Measurements from ENCODE around the gene VTN.

The VTN gene

DNA sequence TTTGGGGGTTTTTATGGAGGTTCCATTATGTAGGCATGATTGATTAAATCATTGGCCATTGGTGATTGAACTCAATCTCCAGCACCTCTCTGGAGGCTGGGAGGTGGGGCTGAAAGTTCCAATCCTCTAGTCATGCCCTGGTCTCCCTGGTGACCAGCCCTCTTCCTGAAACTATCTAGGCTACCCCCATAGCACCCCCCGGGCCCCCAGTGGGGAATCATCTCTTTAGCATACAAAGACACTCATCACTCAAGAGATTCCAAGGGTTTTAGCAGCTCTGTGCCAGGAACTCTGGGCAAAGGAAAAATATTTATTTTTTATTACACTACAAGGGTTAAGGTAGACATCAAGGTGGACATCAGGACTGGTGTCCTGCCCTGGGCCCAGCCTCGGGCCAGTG, 25.3 kb upstream of the VTN start:
- DNase-seq: no peak

DNA sequence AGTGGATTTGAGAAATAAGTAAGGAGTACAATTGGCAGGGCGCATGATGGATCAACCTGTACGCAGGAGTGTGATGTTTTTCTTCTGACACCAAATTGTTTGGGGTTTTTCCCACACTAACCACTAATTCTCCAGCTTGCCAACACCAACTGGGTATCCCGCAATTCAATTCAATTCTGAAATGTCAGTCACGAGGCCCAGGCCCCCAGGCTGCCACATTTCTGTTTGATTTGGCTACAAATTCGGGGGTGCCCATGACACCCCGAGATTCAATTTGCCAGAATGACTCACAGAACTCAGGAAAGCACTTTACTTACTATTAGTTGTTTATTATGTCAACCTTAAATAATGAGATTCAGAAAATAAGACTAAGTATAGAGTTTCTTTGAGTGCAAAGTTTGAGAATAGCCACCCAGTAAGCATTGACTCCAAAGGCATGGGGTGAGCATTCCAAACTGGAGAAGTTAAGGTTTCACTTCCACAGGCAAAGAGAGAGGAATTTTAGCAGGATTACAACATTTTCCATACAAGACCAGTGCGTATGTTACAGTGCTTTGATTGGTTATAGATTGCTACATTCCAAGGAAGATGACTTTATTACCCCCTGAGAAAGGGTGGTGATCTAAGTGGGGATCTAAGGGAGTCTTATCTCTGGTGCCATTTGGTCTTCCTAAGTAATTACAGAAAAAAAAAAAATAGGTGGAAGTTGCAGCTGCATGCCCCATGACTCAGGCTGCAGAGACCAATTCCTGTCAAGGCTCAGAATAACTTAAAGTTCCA, 24.4 kb upstream of the VTN start:
- no peak for DNase-seq

DNA sequence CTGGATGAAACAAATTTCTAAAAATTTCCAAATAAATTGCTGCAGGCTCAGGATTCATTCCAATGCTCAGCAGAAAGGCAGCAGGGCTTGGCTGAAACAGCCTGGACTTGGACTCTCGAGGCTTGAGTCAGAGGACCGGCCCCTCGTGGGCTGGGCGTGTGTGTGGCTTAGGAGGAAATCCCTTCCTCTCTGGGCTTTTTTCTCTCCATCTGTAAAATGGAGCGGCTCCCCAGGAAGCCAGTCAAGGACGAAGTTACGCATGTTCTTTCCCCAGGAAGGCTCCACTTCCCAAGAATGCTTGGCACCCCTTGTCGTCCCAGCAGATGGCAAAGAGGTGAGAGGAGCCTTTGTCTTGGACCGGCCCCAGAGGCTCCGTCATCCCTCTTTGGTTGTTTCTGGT, 22.4 kb upstream of the VTN start:
- DNase-seq: no peak

DNA sequence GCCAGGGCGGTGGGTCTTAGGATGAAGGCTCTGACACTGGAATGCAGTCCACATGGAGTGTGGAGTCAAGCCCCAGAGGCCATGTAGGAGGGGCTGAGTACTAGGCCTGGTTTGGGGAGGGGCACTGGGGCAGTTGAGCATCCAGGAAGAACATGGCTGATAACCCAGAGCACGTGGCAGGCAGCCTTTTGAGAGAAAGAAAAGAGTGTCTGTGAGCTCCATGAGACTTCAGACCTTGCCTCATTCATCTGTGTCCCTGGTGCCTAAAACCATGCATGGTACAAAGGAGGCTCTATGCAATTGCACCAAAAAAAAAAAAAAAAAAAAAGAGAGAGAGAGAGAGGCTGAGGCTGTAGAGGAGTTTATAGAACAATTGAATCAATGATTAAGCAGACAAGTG, 21.3 kb upstream of the VTN start:
- DNase-seq: no peak

DNA sequence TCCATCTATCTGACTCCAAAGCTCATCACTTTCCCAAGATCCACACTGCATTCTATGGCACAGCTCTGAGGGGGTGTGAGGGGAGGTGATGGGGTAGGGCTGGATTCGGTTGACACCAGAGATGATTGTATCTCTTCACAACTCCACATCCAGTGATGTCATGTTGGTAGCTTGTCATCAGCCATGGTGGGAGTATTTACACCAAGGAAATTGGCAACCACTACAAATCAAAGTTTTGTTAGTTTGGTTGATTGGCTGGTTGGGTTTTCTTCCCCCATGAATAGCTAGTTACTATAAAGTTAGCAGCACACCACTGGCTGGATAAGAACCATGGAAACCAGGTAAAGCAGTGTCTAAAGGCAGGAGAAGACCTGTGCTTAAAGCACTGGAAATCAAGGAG, 20.9 kb upstream of the VTN start:
- DNase-seq: no peak

DNA sequence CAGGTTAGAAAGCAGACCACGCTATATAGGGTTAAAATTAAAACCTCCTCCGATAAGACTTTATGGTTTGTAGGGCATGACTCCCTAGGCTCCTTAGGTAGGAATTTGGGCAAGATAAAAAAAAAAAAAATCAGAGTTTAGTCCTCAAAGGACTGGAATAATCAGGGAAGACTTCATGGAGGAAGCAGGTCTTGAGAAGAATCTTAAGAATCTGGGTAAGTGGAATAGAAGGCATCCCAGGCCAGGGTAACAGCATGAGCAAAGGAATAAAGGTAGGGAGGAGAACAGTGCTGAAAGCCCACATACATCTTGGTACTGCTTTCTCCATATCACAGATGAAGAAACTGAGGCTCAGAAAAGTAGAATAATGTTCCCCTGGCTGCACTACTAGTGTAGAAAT, 20.5 kb upstream of the VTN start:
- no peak for DNase-seq

DNA sequence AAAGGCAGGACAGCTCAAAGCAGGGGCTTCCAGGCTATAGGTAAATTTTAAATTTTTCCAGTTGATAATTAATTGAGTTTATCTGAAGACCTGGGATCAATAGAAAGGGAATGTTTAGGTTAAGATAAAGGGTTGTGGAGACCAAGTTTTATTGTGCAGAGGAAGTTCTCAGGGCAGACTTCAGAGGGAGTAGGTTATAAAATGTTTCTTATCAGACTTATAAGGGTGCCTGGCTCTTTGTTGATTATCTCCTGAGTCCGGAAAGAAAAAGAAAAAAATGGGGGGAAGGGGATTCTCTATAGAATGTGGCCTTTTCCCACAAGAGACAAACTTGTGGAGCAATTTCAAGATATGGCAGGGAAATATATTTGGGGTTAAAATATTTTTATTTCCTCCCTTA, 20.0 kb upstream of the VTN start:
- no peak for DNase-seq

DNA sequence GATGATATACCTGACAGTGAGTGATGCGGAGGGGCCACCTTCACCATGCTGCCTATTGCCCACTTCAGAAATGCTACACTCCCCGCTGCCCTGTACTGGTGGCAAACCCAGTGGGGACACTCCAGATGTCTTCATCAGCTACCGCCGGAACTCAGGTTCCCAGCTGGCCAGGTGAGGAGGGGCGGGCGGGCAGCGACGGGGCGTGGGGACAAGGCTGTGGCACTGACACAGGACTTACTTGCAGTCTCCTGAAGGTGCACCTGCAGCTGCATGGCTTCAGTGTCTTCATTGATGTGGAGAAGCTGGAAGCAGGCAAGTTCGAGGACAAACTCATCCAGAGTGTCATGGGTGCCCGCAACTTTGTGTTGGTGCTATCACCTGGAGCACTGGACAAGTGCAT, 18.0 kb upstream of the VTN start:
- DNase-seq: no peak

DNA sequence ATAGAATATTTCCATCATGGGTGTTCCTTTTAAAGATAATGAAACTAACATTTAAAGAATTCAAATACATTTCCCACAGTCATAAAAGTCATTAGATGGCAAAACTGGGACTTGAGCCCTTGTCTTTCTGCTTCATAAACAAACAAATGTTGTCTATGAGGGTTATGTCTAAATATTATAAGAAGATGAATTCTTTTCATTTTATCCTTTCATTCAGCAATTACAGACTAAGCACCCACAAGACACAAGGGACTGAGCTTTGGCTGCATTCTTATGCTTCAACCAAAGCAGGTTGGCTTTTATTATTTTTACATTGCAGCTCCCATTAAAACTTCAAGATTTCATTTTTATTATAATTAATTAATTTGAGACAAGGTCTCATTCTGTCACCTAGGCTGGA, 16.3 kb upstream of the VTN start:
- DNase-seq: no peak

DNA sequence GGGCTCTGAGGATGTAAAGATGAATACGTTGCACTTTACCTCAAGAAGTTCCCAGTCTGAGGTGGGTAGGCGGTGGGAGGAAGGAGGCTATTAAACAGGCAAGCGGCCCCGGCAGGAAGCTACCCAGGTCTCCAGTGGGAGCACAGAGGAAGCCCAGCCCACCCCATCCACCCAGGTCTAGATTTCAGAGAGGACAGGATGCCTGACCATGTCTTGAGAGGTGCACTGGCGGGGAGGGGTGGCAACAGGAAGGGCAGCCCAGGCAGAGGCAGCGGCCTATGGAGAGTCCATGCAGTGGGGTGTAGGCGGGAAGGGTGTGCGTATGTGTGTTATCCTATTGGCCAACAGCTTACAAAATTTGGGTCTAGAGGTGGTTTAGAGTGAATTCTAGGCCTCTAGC, 15.3 kb upstream of the VTN start:
- no peak for DNase-seq

DNA sequence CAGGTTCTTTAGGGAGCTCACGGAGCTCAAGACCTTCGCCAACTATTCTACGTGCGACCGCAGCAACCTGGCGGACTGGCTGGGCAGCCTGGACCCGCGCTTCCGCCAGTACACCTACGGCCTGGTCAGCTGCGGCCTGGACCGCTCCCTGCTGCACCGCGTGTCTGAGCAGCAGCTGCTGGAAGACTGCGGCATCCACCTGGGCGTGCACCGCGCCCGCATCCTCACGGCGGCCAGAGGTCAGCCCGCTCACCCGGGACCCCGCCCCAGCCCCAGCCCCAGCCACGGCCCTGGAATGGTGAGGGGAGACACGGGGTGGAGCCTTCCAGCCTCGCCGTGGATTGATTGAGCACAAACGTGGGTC, 14.9 kb upstream of the VTN start:
- no peak for DNase-seq

DNA sequence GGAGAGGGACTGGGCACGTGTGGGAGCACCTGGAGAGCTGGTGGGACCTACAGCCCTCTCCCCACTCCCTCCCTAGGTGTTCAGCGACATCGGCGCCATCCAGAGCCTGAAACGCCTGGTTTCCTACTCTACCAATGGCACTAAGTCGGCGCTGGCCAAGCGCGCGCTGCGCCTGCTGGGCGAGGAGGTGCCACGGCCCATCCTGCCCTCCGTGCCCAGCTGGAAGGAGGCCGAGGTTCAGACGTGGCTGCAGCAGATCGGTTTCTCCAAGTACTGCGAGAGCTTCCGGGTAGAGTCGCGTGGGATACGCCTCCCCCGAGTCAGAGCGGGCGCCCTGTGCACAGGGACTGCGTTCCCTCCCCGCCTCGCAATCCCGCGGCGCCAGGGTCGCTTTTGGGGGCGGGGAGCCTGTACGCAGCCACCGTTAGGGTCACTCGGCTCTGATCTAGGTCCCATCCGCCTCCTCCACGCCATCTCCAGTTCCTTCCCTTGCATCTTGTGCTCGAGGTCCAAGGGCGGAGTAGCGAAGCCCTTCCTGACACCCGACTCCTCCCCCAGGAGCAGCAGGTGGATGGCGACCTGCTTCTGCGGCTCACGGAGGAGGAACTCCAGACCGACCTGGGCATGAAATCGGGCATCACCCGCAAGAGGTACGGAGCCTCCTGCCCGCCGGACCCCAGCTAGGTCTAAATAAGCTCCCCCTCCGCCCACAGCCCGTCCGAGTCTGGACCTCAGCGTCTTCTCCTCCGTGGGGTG, 14.4 kb upstream of the VTN start:
- peak; percentile 62 for DNase-seq

DNA sequence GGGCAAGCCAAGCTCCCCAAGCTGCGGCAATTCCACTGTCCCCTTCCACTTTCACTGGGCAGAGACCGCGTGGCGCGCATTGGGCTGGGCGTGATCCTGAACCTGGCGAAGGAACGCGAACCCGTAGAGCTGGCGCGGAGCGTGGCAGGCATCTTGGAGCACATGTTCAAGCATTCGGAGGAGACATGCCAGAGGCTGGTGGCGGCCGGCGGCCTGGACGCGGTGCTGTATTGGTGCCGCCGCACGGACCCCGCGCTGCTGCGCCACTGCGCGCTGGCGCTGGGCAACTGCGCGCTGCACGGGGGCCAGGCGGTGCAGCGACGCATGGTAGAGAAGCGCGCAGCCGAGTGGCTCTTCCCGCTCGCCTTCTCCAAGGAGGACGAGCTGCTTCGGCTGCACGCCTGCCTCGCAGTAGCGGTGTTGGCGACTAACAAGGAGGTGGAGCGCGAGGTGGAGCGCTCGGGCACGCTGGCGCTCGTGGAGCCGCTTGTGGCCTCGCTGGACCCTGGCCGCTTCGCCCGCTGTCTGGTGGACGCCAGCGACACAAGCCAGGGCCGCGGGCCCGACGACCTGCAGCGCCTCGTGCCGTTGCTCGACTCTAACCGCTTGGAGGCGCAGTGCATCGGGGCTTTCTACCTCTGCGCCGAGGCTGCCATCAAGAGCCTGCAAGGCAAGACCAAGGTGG, 11.2 kb upstream of the VTN start:
- DNase-seq: no peak

DNA sequence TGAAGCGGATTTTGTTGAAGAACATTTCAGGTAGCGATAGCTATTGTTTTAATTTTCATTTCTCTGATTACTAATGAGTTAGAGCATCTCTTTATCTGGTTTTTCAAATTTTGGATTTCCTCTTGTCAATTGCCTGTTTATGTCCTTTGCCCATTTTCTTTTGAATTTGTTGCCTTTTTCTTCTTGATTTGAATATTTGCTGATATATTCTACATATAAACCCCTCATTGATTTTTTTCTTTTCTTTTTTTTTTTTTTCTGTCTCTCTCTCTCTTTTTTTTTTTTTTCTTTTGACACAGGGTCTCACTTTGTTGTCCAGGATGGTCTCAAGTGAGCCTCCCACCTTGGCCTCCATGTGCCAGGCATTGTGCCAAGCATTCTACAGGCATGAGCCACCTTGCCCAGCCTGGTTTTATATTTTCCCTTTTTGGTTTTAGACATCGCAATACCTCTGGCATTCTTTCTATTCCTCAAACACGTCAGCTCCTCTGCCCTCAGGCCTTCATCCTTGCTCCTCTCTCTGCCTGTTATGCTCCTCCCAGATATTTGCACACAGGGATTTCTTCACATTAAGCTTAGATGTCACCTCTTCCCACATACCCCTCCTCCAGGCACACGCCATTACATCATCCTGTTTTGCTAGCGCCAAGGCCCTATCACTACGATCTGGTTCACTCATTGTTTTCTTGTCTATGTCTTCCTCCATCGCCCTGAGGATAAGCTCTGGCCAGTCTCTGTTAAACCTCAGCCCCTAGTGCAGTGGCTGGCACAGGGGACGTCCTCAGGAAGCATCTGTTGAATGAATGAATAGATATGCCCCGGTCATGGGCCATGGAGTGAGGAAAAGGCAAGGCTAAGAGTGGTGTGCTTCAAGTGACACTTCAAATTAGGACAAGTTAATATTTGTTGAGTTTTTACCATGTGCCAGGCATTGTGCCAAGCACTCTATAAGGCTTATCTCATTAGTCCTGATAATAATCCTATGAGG, 10.0 kb upstream of the VTN start:
- no peak for DNase-seq

DNA sequence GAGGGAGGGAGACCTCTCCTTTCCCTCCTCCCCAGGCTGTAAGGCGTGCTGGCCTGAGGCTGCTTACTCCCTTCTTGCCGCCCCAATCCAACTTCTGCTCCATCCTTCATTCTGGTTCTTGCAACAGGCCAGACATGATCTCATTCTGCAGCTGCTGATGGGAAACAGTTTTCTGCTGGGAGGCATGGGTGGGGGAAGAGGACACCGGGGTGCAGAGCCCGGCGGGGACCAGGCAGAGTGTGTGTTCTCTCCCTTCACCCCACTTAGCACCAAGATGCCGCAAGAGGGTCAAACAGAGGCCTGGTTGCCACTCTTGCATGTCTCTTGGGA, 2.8 kb upstream of the VTN start:
- no peak for DNase-seq

DNA sequence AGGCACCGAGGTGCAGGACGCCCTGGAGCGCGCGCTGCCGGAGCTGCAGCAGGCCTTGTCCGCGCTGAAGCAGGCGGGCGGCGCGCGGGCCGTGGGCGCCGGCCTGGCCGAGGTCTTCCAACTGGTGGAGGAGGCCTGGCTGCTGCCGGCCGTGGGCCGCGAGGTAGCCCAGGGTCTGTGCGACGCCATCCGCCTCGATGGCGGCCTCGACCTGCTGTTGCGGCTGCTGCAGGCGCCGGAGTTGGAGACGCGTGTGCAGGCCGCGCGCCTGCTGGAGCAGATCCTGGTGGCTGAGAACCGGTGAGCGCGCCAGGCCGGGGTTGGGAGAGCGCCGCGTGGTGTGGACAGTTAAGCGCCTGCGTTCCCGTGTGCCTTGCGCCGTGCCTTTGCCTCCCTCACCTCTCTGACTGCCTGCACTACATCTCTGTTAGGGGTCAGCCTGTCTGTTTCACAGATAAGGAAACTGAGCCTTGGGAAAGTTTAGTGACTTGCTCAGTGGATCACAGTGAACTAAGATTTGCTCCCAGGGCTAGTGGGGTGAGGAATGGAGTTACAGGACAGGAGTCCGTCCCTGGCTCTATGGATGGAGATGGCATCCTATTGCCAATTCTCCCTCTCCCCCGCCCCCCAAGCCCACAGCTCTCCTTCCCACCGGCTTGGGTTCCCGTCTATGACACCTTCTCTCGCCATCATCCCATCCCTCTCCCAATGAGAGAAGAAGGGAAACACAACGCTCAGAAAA, 2.3 kb upstream of the VTN start:
- DNase-seq: no peak

DNA sequence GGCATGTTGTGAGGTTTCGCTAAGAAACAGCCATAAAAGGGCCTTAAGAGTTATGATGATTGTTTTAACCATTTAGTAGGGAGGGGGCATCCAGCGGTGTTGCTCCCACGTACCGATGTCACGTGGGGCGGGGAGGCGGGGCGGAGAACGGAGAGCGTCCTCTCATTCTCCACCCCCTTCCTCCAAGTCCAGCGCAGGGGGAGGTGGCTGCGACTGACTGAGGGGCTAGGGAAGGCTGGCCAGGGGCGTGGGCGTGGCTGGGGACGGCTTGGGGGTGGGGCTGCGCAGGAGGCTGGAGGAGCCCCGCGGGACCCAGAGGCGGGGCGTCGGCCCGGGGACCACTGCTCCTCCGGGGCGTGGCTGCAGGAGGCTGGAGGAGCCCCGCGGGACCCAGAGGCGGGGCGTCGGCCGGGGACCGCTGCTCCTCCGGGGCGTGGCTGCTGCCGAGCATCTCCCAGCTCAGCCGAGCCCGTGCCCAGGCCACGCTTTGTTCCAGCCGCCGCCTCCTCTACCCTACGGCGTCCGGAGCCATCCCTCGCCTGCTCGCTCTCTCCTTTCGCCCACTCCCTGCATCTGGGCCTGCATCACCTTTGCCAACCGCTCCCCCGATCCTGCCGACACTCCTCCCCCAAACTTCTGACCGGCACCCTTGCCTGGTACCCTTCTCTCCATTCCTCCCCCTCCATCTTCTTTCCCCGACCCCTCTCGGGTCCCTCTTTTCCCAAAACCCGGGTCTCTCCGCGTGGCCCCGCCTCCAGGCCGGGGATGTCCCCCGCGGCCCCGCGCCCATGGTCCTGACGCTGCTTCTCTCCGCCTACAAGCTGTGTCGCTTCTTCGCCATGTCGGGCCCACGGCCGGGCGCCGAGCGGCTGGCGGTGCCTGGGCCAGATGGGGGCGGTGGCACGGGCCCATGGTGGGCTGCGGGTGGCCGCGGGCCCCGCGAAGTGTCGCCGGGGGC, 1.4 kb upstream of the VTN start, which contains the start of gene SARM1:
TSS of gene SARM1 (plus strand) at position 450 of the 958 bp plus-strand sequence. CDS start at position 789, 339 bp downstream.
- DNase-seq: peak; percentile 85

DNA sequence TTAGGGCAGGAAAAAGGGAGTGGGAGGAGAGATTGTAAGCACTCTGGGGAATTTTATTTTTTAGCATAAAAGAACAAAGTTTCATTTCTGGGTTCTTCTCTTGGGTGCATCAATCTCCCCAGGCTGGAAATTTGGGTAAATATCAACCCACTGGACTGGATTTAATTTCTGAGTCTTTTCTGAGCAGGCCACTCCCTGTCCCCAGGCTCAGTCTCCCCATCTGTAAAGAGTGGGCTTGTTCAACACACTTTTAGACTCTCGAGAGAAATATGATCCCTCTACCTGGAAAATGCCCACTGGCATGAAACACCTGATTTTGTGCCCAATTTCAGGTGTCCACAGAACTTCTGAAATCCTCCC, 617 bp upstream of the VTN start:
- no peak for DNase-seq

DNA sequence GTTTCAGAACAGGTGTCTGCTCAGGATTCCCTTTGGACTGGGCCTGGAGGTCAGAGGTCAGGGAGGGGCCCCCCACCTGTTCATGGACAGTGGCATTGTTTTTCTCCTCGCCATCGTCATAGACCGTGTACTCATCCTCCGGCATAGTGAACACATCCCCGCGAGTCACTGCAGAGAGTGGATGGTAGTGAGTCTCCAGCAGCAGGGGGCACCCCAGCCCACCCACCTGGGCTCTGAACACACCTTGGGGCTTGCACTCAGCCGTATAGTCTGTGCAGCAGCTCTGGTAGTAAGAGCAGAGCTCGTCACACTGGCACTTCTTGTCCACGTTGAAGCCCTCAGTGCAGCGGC, 448 bp downstream of the VTN start:
- no peak for DNase-seq

DNA sequence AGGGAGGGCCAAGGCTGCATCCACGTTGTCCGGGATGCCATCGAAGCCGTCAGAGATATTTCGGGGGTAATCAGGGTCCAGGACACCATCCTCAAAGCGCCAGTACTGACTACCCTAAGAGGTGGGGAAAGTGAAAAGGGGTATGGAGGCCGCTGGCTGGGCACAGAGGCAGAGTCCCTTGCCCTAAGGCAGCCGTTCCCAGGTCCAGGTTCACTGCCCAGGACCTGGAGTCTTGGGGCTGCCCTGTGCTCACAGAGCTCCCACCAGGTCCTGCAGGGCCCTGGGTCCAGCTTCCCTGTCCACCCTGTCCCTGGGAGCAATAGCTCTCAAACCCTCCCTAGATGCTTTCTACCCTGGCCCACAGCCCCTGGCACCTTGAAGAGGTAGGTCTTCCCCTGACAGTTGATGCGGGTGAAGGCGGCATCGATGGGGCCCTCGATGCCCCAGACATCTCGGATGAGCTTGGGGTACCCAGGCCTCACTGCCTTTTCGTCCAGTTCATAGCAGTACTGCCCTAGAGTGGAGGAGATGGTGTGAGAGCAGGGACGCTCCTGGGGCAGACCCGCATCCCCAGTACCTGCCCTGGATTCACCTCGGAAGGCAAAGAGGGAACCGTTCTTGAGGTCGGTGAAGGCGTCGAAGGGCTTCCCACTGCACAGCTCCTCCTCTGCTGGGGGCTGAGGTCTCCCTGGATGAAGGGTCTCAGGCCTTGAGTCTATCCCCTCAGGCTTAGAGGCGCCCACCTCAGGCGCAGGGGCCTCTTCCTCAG, 1.0 kb downstream of the VTN start:
- DNase-seq: no peak
